Effector memory CD8-positive, alpha-beta T cell (primary cell): Measurements from ENCODE around the gene NAP1L5.

Experiments
- ATAC-seq: fragments of 150-1000 bp; cut with Tn5 transposase; replicated peaks from 2 replicates; pipeline ENCODE4 v1.10.0; 2021; ENCODE audit warnings: mild to moderate bottlenecking, moderate library complexity
- DNase-seq, 3 experiments: peaks; one replicate each; pipeline ENCODE4 v3.0.0; 2021
- H3K27ac Mint-ChIP-seq, 2 donors: one replicate each; pipeline ENCODE4 v1.8.0; 2022; ENCODE audit warnings: mild to moderate bottlenecking in 2 of 2, mixed read lengths in 2 of 2, moderate library complexity in 2 of 2
- H3K27me3 Mint-ChIP-seq, 2 donors: one replicate each; pipeline ENCODE4 v1.8.0; 2022; ENCODE audit warnings: mixed read lengths in 2 of 2
- H3K36me3 Mint-ChIP-seq: one replicate; pipeline ENCODE4 v1.8.0; 2022; ENCODE audit warnings: mild to moderate bottlenecking, moderate library complexity, mixed read lengths; ENCODE audit not compliant: insufficient read depth
- H3K4me1 Mint-ChIP-seq, 2 donors: one replicate each; pipeline ENCODE4 v1.8.0; 2022; ENCODE audit warnings: low read depth in 2 of 2, mixed read lengths in 2 of 2
- H3K4me3 Mint-ChIP-seq, 2 donors: one replicate each; pipeline ENCODE4 v1.8.0; 2022; ENCODE audit warnings: mild to moderate bottlenecking in 2 of 2, mixed read lengths in 2 of 2, moderate library complexity in 2 of 2
- H3K9me3 Mint-ChIP-seq, 2 donors: one replicate each; pipeline ENCODE4 v1.8.0; 2022; ENCODE audit warnings: mixed read lengths in 2 of 2

NAP1L5 gene

DNA sequence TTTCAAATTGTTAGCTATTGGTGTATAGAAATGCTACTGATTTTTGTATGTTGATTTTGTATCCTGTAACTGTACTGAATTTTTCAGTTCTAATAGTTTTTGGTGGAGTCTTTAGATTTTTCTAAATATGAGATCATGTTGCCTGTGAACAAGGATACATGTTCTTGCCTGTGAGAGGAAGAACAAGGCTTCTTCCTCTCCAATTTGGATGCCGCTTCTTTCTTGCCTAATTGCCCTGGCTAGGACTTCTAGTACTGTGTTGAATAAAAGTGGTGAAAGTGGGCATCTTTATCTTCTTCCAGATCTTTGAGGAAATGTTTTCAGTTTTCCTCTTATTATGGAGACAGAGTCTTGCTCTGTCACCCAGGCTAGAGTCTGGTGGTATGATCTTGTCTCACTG is 16.2 kb upstream of the NAP1L5 start:
- DNase-seq: no peak
- peaks cover 0 to 8% of the 10 kb centered on the region in 2 donors for H3K4me1 Mint-ChIP-seq
- no peak overlapping the region for H3K4me3 Mint-ChIP-seq
- peak overlapping the region in 1 of 2 donors; percentile 19 for H3K27ac Mint-ChIP-seq
- no peaks in the 10 kb centered on the region for H3K27me3 Mint-ChIP-seq
- no peak for ATAC-seq
- H3K36me3 Mint-ChIP-seq: peaks cover 30% of the 10 kb centered on the region
- peaks cover 0 to 3% of the 10 kb centered on the region in 2 donors for H3K9me3 Mint-ChIP-seq

DNA sequence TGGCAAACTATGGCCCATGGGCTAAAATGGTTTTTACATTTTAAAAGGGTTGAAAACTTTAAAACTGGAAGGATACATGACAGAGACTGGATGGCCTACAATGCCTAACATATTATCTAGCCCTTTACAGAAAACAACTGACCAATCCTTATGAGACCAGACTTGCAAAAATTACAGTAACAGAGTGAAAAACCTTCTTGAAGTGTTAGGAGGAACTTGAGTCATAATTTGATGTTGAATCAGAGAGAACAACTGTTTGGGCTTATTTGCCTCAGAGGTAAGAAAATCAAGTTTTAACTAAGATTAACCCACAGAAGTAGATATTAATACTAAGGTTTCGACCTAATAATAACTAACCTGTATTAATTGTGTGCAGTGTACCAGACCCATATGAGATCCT is 12.4 kb upstream of the NAP1L5 start:
- H3K36me3 Mint-ChIP-seq: peaks cover 31% of the 10 kb centered on the region
- H3K27me3 Mint-ChIP-seq: no peaks in the 10 kb centered on the region
- peak overlapping the region in 1 of 2 donors; percentile 23 for H3K27ac Mint-ChIP-seq
- no peaks in the 10 kb centered on the region for H3K9me3 Mint-ChIP-seq
- peaks cover 0 to 6% of the 10 kb centered on the region in 2 donors for H3K4me1 Mint-ChIP-seq
- H3K4me3 Mint-ChIP-seq: no peak overlapping the region
- DNase-seq (no peak), ATAC-seq (no peak)

DNA sequence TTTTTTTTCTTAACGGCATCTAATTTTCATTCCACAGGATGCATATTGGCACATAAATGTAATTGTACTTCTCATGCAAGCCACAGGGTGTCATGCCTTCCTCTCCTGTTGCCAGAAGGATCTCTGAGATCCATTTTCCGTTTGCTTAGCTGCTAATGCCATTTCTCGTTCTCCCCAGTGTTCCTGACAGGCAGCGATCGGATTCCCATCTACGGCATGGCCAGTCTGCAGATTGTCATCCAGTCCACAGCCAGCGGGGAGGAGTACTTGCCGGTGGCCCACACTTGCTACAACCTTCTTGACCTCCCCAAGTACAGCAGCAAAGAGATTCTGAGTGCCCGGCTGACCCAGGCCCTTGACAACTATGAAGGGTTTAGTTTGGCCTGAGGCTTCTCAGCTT is 8.9 kb upstream of the NAP1L5 start:
- Mint-ChIP-seq H3K36me3 (peaks cover 32% of the 10 kb centered on the region), H3K9me3 (no peaks in the 10 kb centered on the region), H3K27ac (no peak overlapping the region), H3K4me1 (no peaks in the 10 kb centered on the region), H3K4me3 (no peak overlapping the region), H3K27me3 (no peaks in the 10 kb centered on the region)
- DNase-seq (no peak), ATAC-seq (no peak)

DNA sequence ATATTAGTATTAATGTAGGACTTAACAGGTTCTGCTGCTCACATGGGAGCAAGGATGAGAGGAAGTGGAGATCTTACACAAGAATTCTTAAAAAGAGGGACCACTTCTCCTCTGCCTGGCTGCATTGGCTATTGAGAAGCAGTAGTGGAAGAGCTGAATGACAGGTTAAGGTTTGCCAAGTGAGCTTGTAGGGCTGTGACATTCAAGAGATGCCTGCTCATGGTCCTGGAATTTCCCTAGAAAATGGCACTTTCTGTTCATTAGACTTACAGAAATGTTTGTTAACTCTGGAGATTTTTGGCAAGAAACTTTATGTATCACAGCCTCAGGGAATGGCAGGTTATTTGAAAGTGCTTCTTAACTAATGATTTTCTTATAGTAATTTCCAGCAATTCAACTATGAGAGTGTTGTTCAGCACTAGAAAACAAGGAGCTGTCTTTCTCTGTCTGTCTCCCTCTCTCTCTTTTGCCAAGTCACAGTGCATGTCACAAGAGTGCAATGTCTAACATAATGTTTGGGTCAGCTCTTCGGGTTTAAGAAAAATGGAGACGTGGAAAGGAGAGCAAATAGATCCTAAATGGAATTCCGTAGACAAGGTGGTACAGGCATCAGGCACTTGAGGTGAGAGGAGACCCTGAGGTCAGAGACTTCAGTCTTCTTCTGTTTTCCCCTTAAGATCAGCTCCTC is 8.3 kb upstream of the NAP1L5 start:
- Mint-ChIP-seq H3K9me3 (no peaks in the 10 kb centered on the region), H3K36me3 (peaks cover 32% of the 10 kb centered on the region), H3K27ac (no peak overlapping the region)

DNA sequence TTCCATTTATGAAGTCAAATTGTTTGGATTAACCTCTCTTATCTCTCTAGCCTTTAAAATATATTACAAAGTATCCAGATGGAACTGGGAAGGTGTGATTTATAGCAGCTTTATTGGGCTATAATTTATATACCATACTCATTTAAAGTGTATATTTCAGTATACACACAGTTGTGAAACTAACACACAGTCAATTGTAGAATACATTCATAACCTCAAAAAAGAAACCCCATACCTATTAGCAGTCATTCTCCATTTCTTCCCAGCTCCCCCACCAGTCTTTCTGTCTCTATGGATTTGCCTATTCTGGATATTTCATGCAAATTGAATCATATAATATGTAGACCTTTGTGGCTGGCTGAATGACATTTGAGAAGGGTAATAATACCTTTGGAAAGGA is 7.6 kb upstream of the NAP1L5 start:
- Mint-ChIP-seq H3K27ac (no peak overlapping the region), H3K27me3 (no peaks in the 10 kb centered on the region)

More for the DNA sequence above, 8.3 kb upstream of the NAP1L5 start:
- no peak for ATAC-seq
- Mint-ChIP-seq H3K4me3 (no peak overlapping the region), H3K27me3 (no peaks in the 10 kb centered on the region), H3K4me1 (no peaks in the 10 kb centered on the region)
- DNase-seq: no peak

DNA sequence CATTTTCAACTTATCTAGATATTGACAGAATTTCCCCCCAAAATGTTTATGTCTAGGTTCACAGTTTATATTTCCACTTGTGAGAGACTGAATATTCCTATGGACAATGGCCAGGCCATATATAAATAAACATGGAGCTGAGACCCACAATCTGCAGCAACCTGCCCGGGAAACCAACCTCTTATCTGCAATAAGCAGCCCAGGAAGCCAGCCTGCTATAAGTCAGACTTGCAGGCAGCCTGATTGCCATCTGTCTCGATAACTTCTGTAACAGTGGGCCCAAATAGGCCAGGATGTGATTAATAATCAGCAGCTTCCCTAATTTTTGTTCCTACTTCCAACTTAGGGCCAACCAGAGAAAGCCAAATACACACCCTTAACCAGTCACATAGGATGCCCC is 5.2 kb upstream of the NAP1L5 start:
- H3K27me3 Mint-ChIP-seq: no peaks in the 10 kb centered on the region
- H3K27ac Mint-ChIP-seq: no peak overlapping the region
- no peak for ATAC-seq
- no peaks in the 10 kb centered on the region for H3K9me3 Mint-ChIP-seq
- H3K36me3 Mint-ChIP-seq: peaks cover 25% of the 10 kb centered on the region
- DNase-seq: no peak
- no peak overlapping the region for H3K4me3 Mint-ChIP-seq
- H3K4me1 Mint-ChIP-seq: peaks cover 6 to 9% of the 10 kb centered on the region in 2 donors

More for the DNA sequence above, 7.6 kb upstream of the NAP1L5 start:
- H3K4me1 Mint-ChIP-seq: no peaks in the 10 kb centered on the region
- no peak for DNase-seq
- no peaks in the 10 kb centered on the region for H3K9me3 Mint-ChIP-seq
- peaks cover 32% of the 10 kb centered on the region for H3K36me3 Mint-ChIP-seq
- no peak for ATAC-seq
- H3K4me3 Mint-ChIP-seq: no peak overlapping the region

DNA sequence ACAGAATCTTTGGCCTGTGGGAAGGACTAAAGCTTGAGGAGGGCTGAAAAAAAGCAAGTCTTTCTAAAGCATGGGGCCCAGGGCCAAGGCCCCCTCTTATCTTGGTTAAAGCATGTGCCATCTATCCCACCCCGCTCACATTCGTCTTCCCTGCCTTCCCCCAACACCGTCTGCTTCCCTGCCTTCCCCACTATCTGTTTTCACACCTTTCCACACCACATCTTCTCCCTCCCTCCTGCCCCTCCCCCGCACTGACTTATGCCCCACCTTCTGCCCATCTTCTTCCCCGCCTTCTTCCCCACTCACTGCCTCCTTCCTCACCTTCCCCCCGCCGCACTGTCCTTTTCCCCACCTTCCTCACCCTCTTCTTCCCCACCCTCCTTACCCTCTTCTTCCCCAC is 890 bp upstream of the NAP1L5 start:
- Mint-ChIP-seq H3K27me3 (no peaks in the 10 kb centered on the region), H3K4me3 (no peak overlapping the region), H3K4me1 (peaks cover 11 to 22% of the 10 kb centered on the region in 2 donors), H3K27ac (peak overlapping the region; percentile 95 to 98), H3K9me3 (no peaks in the 10 kb centered on the region), H3K36me3 (peaks cover 11% of the 10 kb centered on the region)
- DNase-seq: no peak
- no peak for ATAC-seq

DNA sequence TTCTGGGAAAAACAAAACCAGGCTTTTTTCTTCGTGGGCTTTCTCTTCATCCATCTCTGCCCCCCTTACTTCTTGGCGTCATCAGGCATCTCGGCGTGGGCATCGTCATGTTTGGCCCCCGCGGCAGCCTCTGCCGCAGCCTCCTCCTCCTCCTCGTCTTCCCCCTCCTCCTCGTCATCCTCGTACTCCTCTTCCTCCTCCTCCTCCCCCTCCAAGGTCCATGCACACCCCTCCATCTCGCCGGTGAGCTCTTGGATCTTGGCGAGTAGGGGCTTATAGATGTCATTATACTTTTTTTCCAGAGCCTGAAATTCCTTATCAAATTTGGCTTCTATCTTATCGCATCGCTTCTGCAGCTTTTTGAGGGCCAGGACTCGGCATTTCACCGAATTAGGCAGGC is 488 bp downstream of the NAP1L5 start:
- H3K4me1 Mint-ChIP-seq: peaks cover 11 to 22% of the 10 kb centered on the region in 2 donors
- peaks cover 15% of the 10 kb centered on the region for H3K36me3 Mint-ChIP-seq
- H3K27ac Mint-ChIP-seq: peak overlapping the region; percentile 95 to 98
- DNase-seq (peak in 2 of 3 experiments; percentile 2 to 6), ATAC-seq (peak; percentile 15)
- no peaks in the 10 kb centered on the region for H3K27me3 Mint-ChIP-seq
- H3K9me3 Mint-ChIP-seq: no peaks in the 10 kb centered on the region
- H3K4me3 Mint-ChIP-seq: peak overlapping the region; percentile 89 to 91

DNA sequence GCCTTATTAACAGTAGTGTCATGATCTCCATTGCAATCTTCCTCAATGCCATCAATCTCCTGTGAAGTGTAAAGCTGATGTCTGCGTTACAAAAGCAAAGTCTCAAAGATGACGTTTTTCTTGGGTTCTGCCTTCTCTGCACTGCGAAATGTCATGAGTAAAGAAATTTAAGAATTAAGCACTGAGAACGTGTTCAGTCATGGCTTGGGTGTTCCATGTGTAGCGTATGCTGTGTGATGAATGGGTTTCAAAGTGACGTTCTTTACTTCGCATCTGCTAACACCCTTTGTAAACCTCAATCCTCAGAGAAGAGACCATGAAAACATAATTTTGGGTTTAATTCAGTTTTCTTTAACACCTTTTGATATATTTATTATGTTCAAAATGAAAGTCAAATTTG is 999 bp downstream of the NAP1L5 start:
- H3K4me3 Mint-ChIP-seq: peak overlapping the region; percentile 89 to 91
- H3K27ac Mint-ChIP-seq: peak overlapping the region; percentile 95 to 98
- no peaks in the 10 kb centered on the region for H3K9me3 Mint-ChIP-seq
- H3K27me3 Mint-ChIP-seq: no peaks in the 10 kb centered on the region
- peaks cover 11 to 22% of the 10 kb centered on the region in 2 donors for H3K4me1 Mint-ChIP-seq
- ATAC-seq: no peak
- DNase-seq: no peak
- peaks cover 15% of the 10 kb centered on the region for H3K36me3 Mint-ChIP-seq

DNA sequence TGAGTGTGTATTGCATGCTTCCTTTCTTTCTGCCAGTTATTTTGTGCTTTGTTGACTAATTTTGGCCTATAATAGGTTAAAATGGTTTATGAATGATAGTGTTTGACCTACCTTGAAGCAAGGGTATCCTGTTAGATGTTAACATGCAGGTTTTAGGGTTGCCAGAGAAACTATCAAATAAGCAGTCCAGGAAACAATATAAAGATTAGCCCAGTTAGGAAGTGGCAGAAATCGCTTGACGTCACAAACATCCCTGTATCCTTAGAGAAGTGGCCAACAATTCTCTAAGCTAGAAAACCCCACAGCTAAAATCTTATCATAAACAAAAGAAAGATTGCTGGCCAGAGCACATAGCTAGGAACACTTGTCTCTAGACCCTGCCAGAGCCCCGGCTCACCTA is 3.8 kb downstream of the NAP1L5 start:
- ATAC-seq: no peak
- Mint-ChIP-seq H3K4me3 (no peak overlapping the region), H3K4me1 (peaks cover 10 to 18% of the 10 kb centered on the region in 2 donors), H3K27ac (no peak overlapping the region), H3K36me3 (peaks cover 27% of the 10 kb centered on the region), H3K27me3 (no peaks in the 10 kb centered on the region), H3K9me3 (no peaks in the 10 kb centered on the region)
- no peak for DNase-seq

DNA sequence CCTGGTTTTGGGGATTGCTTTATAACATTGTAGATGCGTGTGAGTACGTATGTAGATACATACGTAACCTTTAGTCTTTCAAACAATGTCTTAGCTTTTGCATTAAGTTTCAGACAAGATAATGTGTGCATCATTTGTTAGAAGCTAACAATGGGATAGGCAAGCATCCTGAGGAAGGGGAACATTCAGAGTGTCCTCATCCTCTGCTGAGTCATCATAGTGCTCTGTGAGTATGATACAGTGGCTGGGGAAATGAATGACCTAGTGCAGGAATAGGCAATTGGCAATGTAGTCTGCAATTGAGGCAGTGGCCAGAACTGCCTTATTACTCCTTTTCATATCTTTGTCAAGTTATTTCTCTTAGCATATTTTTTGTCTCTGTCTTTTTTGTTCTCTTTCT is 7.3 kb downstream of the NAP1L5 start:
- H3K27ac Mint-ChIP-seq: no peak overlapping the region
- H3K9me3 Mint-ChIP-seq: no peaks in the 10 kb centered on the region
- DNase-seq (no peak), ATAC-seq (no peak)
- H3K4me3 Mint-ChIP-seq: no peak overlapping the region
- H3K4me1 Mint-ChIP-seq: no peaks in the 10 kb centered on the region
- no peaks in the 10 kb centered on the region for H3K27me3 Mint-ChIP-seq
- H3K36me3 Mint-ChIP-seq: peaks cover 36% of the 10 kb centered on the region

DNA sequence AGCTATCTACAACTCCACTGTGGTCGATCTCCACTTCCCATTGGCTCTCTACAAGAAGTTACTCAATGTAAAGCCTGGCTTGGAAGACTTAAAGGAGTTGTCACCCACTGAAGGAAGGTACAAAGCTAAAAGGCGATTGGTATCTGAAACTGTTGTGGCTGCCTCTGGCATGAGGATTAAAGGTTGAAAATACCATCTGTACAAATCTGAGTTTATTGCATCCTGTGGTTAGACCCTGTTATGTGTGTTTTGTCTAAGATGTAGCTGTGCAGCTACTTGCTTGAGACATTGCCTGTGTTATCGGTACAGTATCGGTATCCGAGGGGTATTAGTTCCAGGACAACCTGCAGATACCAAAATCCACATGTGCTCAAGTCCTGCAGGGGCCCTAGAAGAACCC is 16.4 kb downstream of the NAP1L5 start:
- no peak overlapping the region for H3K4me3 Mint-ChIP-seq
- no peaks in the 10 kb centered on the region for H3K9me3 Mint-ChIP-seq
- ATAC-seq: no peak
- no peak overlapping the region for H3K27ac Mint-ChIP-seq
- no peak for DNase-seq
- peaks cover 52% of the 10 kb centered on the region for H3K36me3 Mint-ChIP-seq
- no peaks in the 10 kb centered on the region for H3K27me3 Mint-ChIP-seq
- H3K4me1 Mint-ChIP-seq: peaks cover 0 to 3% of the 10 kb centered on the region in 2 donors

DNA sequence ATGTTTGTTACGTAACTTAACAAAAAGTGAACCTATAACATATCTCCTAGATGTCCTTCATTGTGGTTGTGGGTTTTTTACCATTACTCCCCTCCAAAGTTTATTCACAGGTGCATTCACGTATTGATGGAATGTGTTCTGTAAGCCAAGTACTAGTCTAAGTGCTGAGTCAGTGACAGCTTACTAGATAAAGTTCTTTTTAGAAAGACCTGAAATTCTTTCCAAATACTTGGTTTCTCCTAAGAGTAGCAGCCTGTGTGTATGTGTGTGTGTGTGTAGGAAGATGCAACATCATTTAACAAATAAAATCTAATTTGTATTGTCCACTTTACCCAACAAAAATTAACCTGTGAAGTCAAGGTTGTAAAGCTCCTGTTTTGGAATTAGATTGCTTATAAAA is 22.1 kb downstream of the NAP1L5 start:
- no peaks in the 10 kb centered on the region for H3K27me3 Mint-ChIP-seq
- no peak overlapping the region for H3K27ac Mint-ChIP-seq
- DNase-seq (no peak), ATAC-seq (no peak)
- no peaks in the 10 kb centered on the region for H3K9me3 Mint-ChIP-seq
- no peak overlapping the region for H3K4me3 Mint-ChIP-seq
- peaks cover 0 to 2% of the 10 kb centered on the region in 2 donors for H3K4me1 Mint-ChIP-seq
- H3K36me3 Mint-ChIP-seq: peaks cover 56% of the 10 kb centered on the region

DNA sequence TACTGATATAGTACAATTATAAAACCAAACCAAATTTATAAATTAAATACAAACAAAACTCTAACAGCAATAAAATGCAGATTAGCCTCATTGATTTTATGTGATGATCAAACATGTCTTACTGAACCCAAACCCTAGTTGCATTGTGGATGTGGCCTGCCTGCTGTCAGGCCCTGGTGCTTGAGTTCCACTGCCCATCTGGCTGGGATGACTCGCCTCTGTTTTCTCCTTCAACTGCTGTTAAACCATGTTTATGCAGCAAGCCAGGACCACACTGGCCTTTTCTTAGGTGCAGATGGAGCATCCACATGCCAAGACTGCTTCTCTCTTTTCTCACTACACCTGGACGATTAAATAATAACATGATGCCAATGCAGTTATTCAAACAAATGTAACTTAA is 22.6 kb downstream of the NAP1L5 start:
- ATAC-seq: no peak
- Mint-ChIP-seq H3K27me3 (no peaks in the 10 kb centered on the region), H3K4me3 (no peak overlapping the region), H3K27ac (peak overlapping the region in 1 of 2 donors; percentile 21), H3K36me3 (peaks cover 57% of the 10 kb centered on the region), H3K4me1 (peaks cover 0 to 2% of the 10 kb centered on the region in 2 donors), H3K9me3 (no peaks in the 10 kb centered on the region)
- DNase-seq: no peak
